PC-3 (cell line): Measurements from ENCODE around the gene TARDBP. TPM values are rescaled to one million over a fixed set of nuclear protein-coding genes. Genes with fewer than 3 reads are reported as not detected.
A peak's percentile ranks its signal among the peaks of the same experiment; 100 is the strongest.
"Not testable (repeated sequence)": the region's sequence is repeated elsewhere in the genome, so short reads cannot be mapped to it uniquely, and the experiment has no call there.

Source experiments
- ATAC-seq: fragments of 200-7000 bp; cut with Tn5 transposase; 2 replicates; pipeline ENCODE4 v1.9.1; 2020; ENCODE audit warnings: mild to moderate bottlenecking, moderate library complexity
- BruUV-seq: library from RNA; stranded (reverse); fragments of 400-500 nt; replicated peaks from 2 replicates; lab custom pipeline; 2021; lab: Mats Ljungman, UMichigan
- CTCF ChIA-PET: fragments of 300-600 bp; sonication (Branson Sonifier 250); formaldehyde crosslinking; loops from one replicate; lab custom pipeline; 2022; ENCODE audit warnings: antibody characterized with exemption; lab: Charles Lee
- POLR2A ChIA-PET: fragments of 300-600 bp; sonication (Branson Sonifier 250); formaldehyde crosslinking; loops from one replicate; lab custom pipeline; 2022; ENCODE audit warnings: antibody characterized with exemption; ENCODE audit not compliant: unreplicated experiment; lab: Charles Lee
- DNase-seq: peaks from one replicate; pipeline ENCODE4 v3.0.0-alpha.2; 2015
- H2AFZ ChIP-seq: fragments of 300-600 bp; sonication (generic); 2 replicates; pipeline ENCODE4 v1.6.0; 2016; ENCODE audit warnings: antibody characterized with exemption, low read length
- H3F3A ChIP-seq: fragments of 300-600 bp; sonication (generic); one replicate; pipeline ENCODE4 v1.6.0; 2017; ENCODE audit warnings: antibody characterized with exemption, low read length, control low read depth, mild to moderate bottlenecking; ENCODE audit not compliant: unreplicated experiment
- H3K27ac ChIP-seq: fragments of 300-600 bp; sonication (generic); 2 replicates; pipeline ENCODE4 v1.5.1; 2016; ENCODE audit warnings: mild to moderate bottlenecking, low read length
- H3K27me3 ChIP-seq: fragments of 300-600 bp; sonication (generic); 2 replicates; pipeline ENCODE4 v1.6.1; 2016; ENCODE audit warnings: low read length, mixed read lengths
- H3K36me3 ChIP-seq: fragments of 300-600 bp; sonication (generic); 2 replicates; pipeline ENCODE4 v1.6.1; 2016; ENCODE audit warnings: low read depth, mixed run types, low read length, mixed read lengths
- H3K4me1 ChIP-seq: fragments of 300-600 bp; sonication (generic); 2 replicates; pipeline ENCODE4 v1.5.1; 2016; ENCODE audit warnings: low read length; ENCODE audit not compliant: insufficient read depth
- H3K4me2 ChIP-seq: fragments of 300-600 bp; sonication (generic); 2 replicates; pipeline ENCODE4 v1.6.0; 2016; ENCODE audit warnings: low read length
- H3K4me3 ChIP-seq: fragments of 300-600 bp; sonication (generic); 2 replicates; pipeline ENCODE4 v1.5.1; 2016; ENCODE audit warnings: mild to moderate bottlenecking, low read length, mixed read lengths
- H3K79me2 ChIP-seq: fragments of 300-600 bp; sonication (generic); 2 replicates; pipeline ENCODE4 v1.6.1; 2017; ENCODE audit warnings: low read length, mixed read lengths
- H3K9ac ChIP-seq: fragments of 300-600 bp; sonication (generic); 2 replicates; pipeline ENCODE4 v1.6.0; 2016; ENCODE audit warnings: mild to moderate bottlenecking, low read length
- H3K9me2 ChIP-seq: fragments of 300-600 bp; sonication (generic); replicated peaks from 2 replicates; pipeline ENCODE4 v1.6.1; 2016; ENCODE audit warnings: mixed run types, low read length, mixed read lengths
- H3K9me3 ChIP-seq: fragments of 300-600 bp; sonication (generic); 2 replicates; pipeline ENCODE4 v1.6.1; 2016; ENCODE audit warnings: low read length, mixed read lengths
- H4K20me1 ChIP-seq: fragments of 300-600 bp; sonication (generic); 2 replicates; pipeline ENCODE4 v1.6.1; 2016; ENCODE audit warnings: low read length, mixed read lengths
- CTCF ChIP-seq: fragments of 300-600 bp; sonication (generic); conservative IDR thresholded peaks from 2 replicates; pipeline ENCODE4 v1.5.1; 2017; ENCODE audit warnings: antibody characterized with exemption, low read depth, mild to moderate bottlenecking, low read length
- EZH2 ChIP-seq: fragments of 300-600 bp; sonication (generic); IDR thresholded peaks from one replicate; pipeline ENCODE4 v1.6.1; 2017; ENCODE audit warnings: antibody characterized with exemption, mild to moderate bottlenecking, low read length; ENCODE audit not compliant: unreplicated experiment
- EZH2phosphoT487 ChIP-seq: fragments of 300-600 bp; sonication (generic); IDR thresholded peaks from 2 replicates; pipeline ENCODE4 v1.6.1; 2018; ENCODE audit warnings: mild to moderate bottlenecking, antibody characterized with exemption, low read length, borderline replicate concordance
- intact Hi-C: fragments of 100-400 bp; cut with micrococcal nuclease; formaldehyde crosslinking; loops from 2 replicates; pipeline ENCODE4 v1.9.0; 2023
- total RNA-seq: library from RNA; depleted of rRNA; stranded (reverse); fragments of >200 nt; gene quantifications from 2 replicates; pipeline ENCODE4 v1.2.3, GENCODE V29; 2014

TARDBP gene
- total RNA-seq, 1 experiment from 2014 or later: 78.5 TPM

GRCh38 chr1:11037740-11038182 is 25.3 kb downstream of the TARDBP start:
- H2AFZ ChIP-seq: no peak overlapping the region
- no peak overlapping the region for H3K4me2 ChIP-seq
- peak; percentile 98 for ATAC-seq

GRCh38 chr1:11039351-11040104 is 27.1 kb downstream of the TARDBP start:
- ATAC-seq: no peak
- POLR2A ChIA-PET: no interaction called here
- no TSS peak for BruUV-seq

More at GRCh38 chr1:11037740-11038182, 25.3 kb downstream of the TARDBP start:
- peak; percentile 91 for DNase-seq
- TF ChIP-seq CTCF (peak; percentile 98), EZH2phosphoT487 (no peak)
- no peaks in the 10 kb centered on the region for H3K36me3 ChIP-seq
- no peaks in the 10 kb centered on the region for H3K4me1 ChIP-seq
- ChIA-PET POLR2A (interaction anchor here (0.5 to 0.7 kb wide), 3 partner anchors 22 to 586 kb away, joined by 3 read pairs; partner anchors contain the start of gene SRM), CTCF (interaction anchor here (0.5 to 1.5 kb wide), 15 partner anchors 13 to 661 kb away, joined by 3 to 15 read pairs (median 4); partner anchors contain the start of genes MTOR and SRM)
- no peak overlapping the region for H3K27ac ChIP-seq
- no peak overlapping the region for H3K9ac ChIP-seq
- H3K9me2 ChIP-seq: no peaks in the 10 kb centered on the region
- H3F3A ChIP-seq: no peaks in the 10 kb centered on the region
- H4K20me1 ChIP-seq: no peaks in the 10 kb centered on the region
- no peaks in the 10 kb centered on the region for H3K27me3 ChIP-seq
- BruUV-seq: no TSS peak
- H3K9me3 ChIP-seq: no peaks in the 10 kb centered on the region
- no peak overlapping the region for H3K4me3 ChIP-seq
- no peaks in the 10 kb centered on the region for H3K79me2 ChIP-seq
- intact Hi-C loops: loop anchor here (1.0 to 10.0 kb wide), 3 partner anchors 147 to 608 kb away; partner anchors contain the start of gene ANGPTL7

GRCh38 chr1:11040105-11040429 is 27.6 kb downstream of the TARDBP start:
- POLR2A ChIA-PET, H3K9me3 ChIP-seq, H3F3A ChIP-seq, H3K9me2 ChIP-seq, H3K4me2 ChIP-seq, H3K4me1 ChIP-seq, DNase-seq, H3K4me3 ChIP-seq, H3K79me2 ChIP-seq, H3K27ac ChIP-seq, H3K27me3 ChIP-seq, H2AFZ ChIP-seq, intact Hi-C loops, H4K20me1 ChIP-seq, BruUV-seq, H3K9ac ChIP-seq, ATAC-seq, H3K36me3 ChIP-seq: not testable (repeated sequence)
- CTCF ChIA-PET: interaction anchor here (0.6 kb wide), 1 partner anchor 28 kb away, joined by 6 read pairs; no protein-coding TSS in a partner anchor

More at GRCh38 chr1:11039351-11040104, 27.1 kb downstream of the TARDBP start:
- no peaks in the 10 kb centered on the region for H3K9me2 ChIP-seq
- CTCF ChIA-PET: interaction anchor here (0.6 kb wide), 1 partner anchor 28 kb away, joined by 6 read pairs; no protein-coding TSS in a partner anchor
- no peak overlapping the region for H3K9ac ChIP-seq
- H2AFZ ChIP-seq: no peak overlapping the region
- no peak overlapping the region for H3K4me3 ChIP-seq
- no peaks in the 10 kb centered on the region for H3K27me3 ChIP-seq
- no peaks in the 10 kb centered on the region for H3K36me3 ChIP-seq
- H3K4me1 ChIP-seq: no peaks in the 10 kb centered on the region
- no peak for DNase-seq
- no peaks in the 10 kb centered on the region for H3K9me3 ChIP-seq
- TF ChIP-seq EZH2: no peak
- no peak for TF ChIP-seq EZH2phosphoT487
- no peak for TF ChIP-seq CTCF
- no peak overlapping the region for H3K4me2 ChIP-seq
- H3F3A ChIP-seq: no peaks in the 10 kb centered on the region
- no peaks in the 10 kb centered on the region for H4K20me1 ChIP-seq
- H3K79me2 ChIP-seq: no peaks in the 10 kb centered on the region
- H3K27ac ChIP-seq: no peak overlapping the region
- intact Hi-C loops: loop anchor here (10.0 kb wide), 1 partner anchor 145 kb away; the partner anchor contains the start of gene ANGPTL7
